CD14-positive monocyte (primary cell): Measurements from ENCODE around the gene ZNF827. TPM values are rescaled to one million over a fixed set of nuclear protein-coding genes. Genes with fewer than 3 reads are reported as not detected.

Experiments used
- DNase-seq, 3 donors: peaks; one replicate each; pipeline ENCODE4 v3.0.0-alpha.2; 2011 to 2022
- H2AFZ ChIP-seq: 2 replicates; pipeline ENCODE4 v1.6.0; 2012; ENCODE audit warnings: mild to moderate bottlenecking, low read depth, low read length, inconsistent platforms; ENCODE audit not compliant: insufficient read depth, poor library complexity, severe bottlenecking
- H3K27ac ChIP-seq, 2 donors: 1 replicate in 1 of 2; 2 replicates in 1 of 2; pipeline ENCODE4 v1.5.1; 2012 to 2013; ENCODE audit warnings: low read length in 2 of 2, control low read depth in 1 of 2, inconsistent platforms in 1 of 2, low read depth in 1 of 2, mild to moderate bottlenecking in 1 of 2
- H3K27me3 ChIP-seq, 2 donors: one replicate each; pipeline versions ENCODE4 v1.6.0 to v1.6.1; 2011 to 2013; ENCODE audit warnings: low read length in 2 of 2; ENCODE audit not compliant: control insufficient read depth in 2 of 2, insufficient read depth in 2 of 2
- H3K36me3 ChIP-seq, 2 donors: replicated peaks in 1 of 2; 1 replicate in 1 of 2; 2 replicates in 1 of 2; pipeline versions ENCODE4 v1.5.1 to v1.6.1; 2012 to 2013; ENCODE audit warnings: low read length in 2 of 2, control low read depth in 1 of 2, inconsistent platforms in 1 of 2, mild to moderate bottlenecking in 1 of 2; ENCODE audit not compliant: insufficient read depth in 2 of 2, control insufficient read depth in 1 of 2
- H3K4me1 ChIP-seq, 2 donors: 1 replicate in 1 of 2; 2 replicates in 1 of 2; pipeline versions ENCODE4 v1.5.1 to v1.6.1; 2012 to 2013; ENCODE audit warnings: low read length in 2 of 2, control low read depth in 1 of 2, inconsistent platforms in 1 of 2, mild to moderate bottlenecking in 1 of 2, moderate library complexity in 1 of 2; ENCODE audit not compliant: insufficient read depth in 2 of 2, control insufficient read depth in 1 of 2
- H3K4me2 ChIP-seq: replicated peaks from 2 replicates; pipeline ENCODE3; 2012; ENCODE audit warnings: low read length, moderate library complexity, mild to moderate bottlenecking; ENCODE audit not compliant: poor library complexity, severe bottlenecking; ENCODE audit errors: extremely low read depth
- H3K4me3 ChIP-seq, 3 experiments: fragments of 200-600 bp in 1 of 3; sonication (generic) in 1 of 3; replicated peaks in 1 of 3; 1 replicate in 2 of 3; 2 replicates in 1 of 3; pipeline ENCODE4 v1.5.1; 2011 to 2013; ENCODE audit warnings: low read length in 3 of 3, mild to moderate bottlenecking in 3 of 3, control low read depth in 2 of 3, low read depth in 2 of 3, inconsistent platforms in 1 of 3, moderate library complexity in 1 of 3
- H3K79me2 ChIP-seq: 2 replicates; pipeline ENCODE4 v1.6.0; 2012; ENCODE audit warnings: mild to moderate bottlenecking, control low read depth, inconsistent platforms, low read length, moderate library complexity; ENCODE audit not compliant: insufficient read depth
- H3K9ac ChIP-seq: 2 replicates; pipeline ENCODE4 v1.6.0; 2017; ENCODE audit warnings: low read length, mild to moderate bottlenecking; ENCODE audit not compliant: insufficient read depth, poor library complexity, severe bottlenecking
- H3K9me3 ChIP-seq, 2 donors: replicated peaks in 1 of 2; 1 replicate in 1 of 2; 2 replicates in 1 of 2; pipeline versions ENCODE4 v1.5.1 to v1.6.1; 2012 to 2013; ENCODE audit warnings: low read length in 2 of 2, control low read depth in 1 of 2; ENCODE audit not compliant: control insufficient read depth in 1 of 2, insufficient read depth in 1 of 2
- H4K20me1 ChIP-seq: 2 replicates; pipeline ENCODE4 v1.6.0; 2012; ENCODE audit warnings: mild to moderate bottlenecking, low read length, control low read depth, moderate library complexity; ENCODE audit not compliant: insufficient read depth
- H3K27ac Mint-ChIP-seq, 7 donors: one replicate each; pipeline ENCODE4 v1.8.0; 2020; ENCODE audit warnings: mild to moderate bottlenecking in 7 of 7, mixed read lengths in 7 of 7, moderate library complexity in 6 of 7, inconsistent platforms in 2 of 7
- H3K27me3 Mint-ChIP-seq, 3 donors: one replicate each; pipeline ENCODE4 v1.8.0; 2021 to 2022; ENCODE audit warnings: low read depth in 3 of 3, mild to moderate bottlenecking in 3 of 3, mixed read lengths in 3 of 3, moderate library complexity in 3 of 3, inconsistent platforms in 1 of 3
- H3K36me3 Mint-ChIP-seq, 2 donors: one replicate each; pipeline ENCODE4 v1.8.0; 2020; ENCODE audit warnings: mixed read lengths in 2 of 2, inconsistent platforms in 1 of 2, mild to moderate bottlenecking in 1 of 2
- H3K4me1 Mint-ChIP-seq: one replicate; pipeline ENCODE4 v1.8.0; 2020; ENCODE audit warnings: mild to moderate bottlenecking, mixed read lengths
- H3K4me3 Mint-ChIP-seq, 2 donors: one replicate each; pipeline ENCODE4 v1.8.0; 2020; ENCODE audit warnings: mild to moderate bottlenecking in 2 of 2, mixed read lengths in 2 of 2, moderate library complexity in 1 of 2
- H3K9me3 Mint-ChIP-seq, 7 donors: one replicate each; pipeline ENCODE4 v1.8.0; 2020 to 2022; ENCODE audit warnings: mixed read lengths in 7 of 7, mild to moderate bottlenecking in 6 of 7, moderate library complexity in 6 of 7, inconsistent platforms in 2 of 7
- CTCF ChIP-seq: fragments of 200-600 bp; IDR thresholded peaks from one replicate; pipeline ENCODE4 v1.8.0; 2022; ENCODE audit warnings: antibody characterized with exemption, mild to moderate bottlenecking
- WGBS: methylation state at CpG from one replicate; pipeline ENCODE4 v1.1.5; 2013; ENCODE audit warnings: missing lambda C conversion rate; ENCODE audit not compliant: insufficient coverage; 5-methylcytosine and 5-hydroxymethylcytosine counted together
- intact Hi-C, 2 donors: fragments of 100-400 bp; cut with micrococcal nuclease; formaldehyde crosslinking; loops; one replicate each; pipeline versions ENCODE4 v1.15.0 to v1.15.1; 2023
- polyA plus RNA-seq, 3 donors: library from polyadenylated mRNA; depleted of rRNA in 1 of 3; unstranded in 2 of 3; stranded (reverse) in 1 of 3; fragments of 300-500 nt in 2 of 3; fragments of >200 nt in 1 of 3; fragmentation: Illumina TruSeq in 2 of 3; gene quantifications; 1 replicate in 2 of 3; 2 replicates in 1 of 3; pipeline ENCODE4 v1.2.3, GENCODE V29; 2012 to 2021

The ZNF827 gene
- polyA plus RNA-seq, 3 donors = 0.04 TPM; not detected in 2

- no peak for DNase-seq
- Histone ChIP-seq H3K9ac (no peak overlapping the region), H2AFZ (no peak overlapping the region), H3K4me3 (no peak overlapping the region), H3K36me3 (no peaks in the 10 kb centered on the region), H3K27ac (no peak overlapping the region), H3K4me1 (no peaks in the 10 kb centered on the region), H3K4me2 (no peak overlapping the region), H3K79me2 (no peaks in the 10 kb centered on the region), H3K9me3 (no peaks in the 10 kb centered on the region), H3K27me3 (peaks cover 0 to 2% of the 10 kb centered on the region in 2 donors), H4K20me1 (no peaks in the 10 kb centered on the region)
- no peak for TF ChIP-seq CTCF
- H3K27me3 Mint-ChIP-seq = peaks cover 6 to 17% (median 13%) of the 10 kb centered on the region in 3 donors
- WGBS = 100% methylated on average over 1 of the region's 2 CpGs
- intact Hi-C loops = no loop called here
- H3K4me3 Mint-ChIP-seq = no peak overlapping the region
- H3K9me3 Mint-ChIP-seq = peaks cover 0 to 2% (median 0%) of the 10 kb centered on the region in 7 donors
- H3K27ac Mint-ChIP-seq = no peak overlapping the region
- H3K4me1 Mint-ChIP-seq = no peaks in the 10 kb centered on the region
- no peaks in the 10 kb centered on the region for H3K36me3 Mint-ChIP-seq
Measured at GRCh38 chr4:145944886-145945285, 6.3 kb upstream of the ZNF827 start.

GRCh38 chr4:145939856-145940255 lies 1.2 kb upstream of the ZNF827 start:
- peaks cover 0 to 4% (median 0%) of the 10 kb centered on the region in 7 donors for H3K9me3 Mint-ChIP-seq
- H3K9ac ChIP-seq = no peak overlapping the region
- no peaks in the 10 kb centered on the region for H4K20me1 ChIP-seq
- H3K9me3 ChIP-seq = no peaks in the 10 kb centered on the region
- no peaks in the 10 kb centered on the region for H3K36me3 ChIP-seq
- H3K4me3 ChIP-seq = no peak overlapping the region
- peaks cover 13 to 31% of the 10 kb centered on the region in 2 donors for H3K27me3 ChIP-seq
- no peaks in the 10 kb centered on the region for H3K79me2 ChIP-seq
- H3K4me3 Mint-ChIP-seq = no peak overlapping the region
- intact Hi-C loops = no loop called here
- no peak overlapping the region for H3K27ac Mint-ChIP-seq
- H2AFZ ChIP-seq = no peak overlapping the region
- peaks cover 29% of the 10 kb centered on the region for H3K4me1 Mint-ChIP-seq
- no peak overlapping the region for H3K27ac ChIP-seq
- H3K27me3 Mint-ChIP-seq = peaks cover 39 to 60% (median 40%) of the 10 kb centered on the region in 3 donors
- peaks cover 0 to 5% of the 10 kb centered on the region in 2 donors for H3K36me3 Mint-ChIP-seq
- no peak for DNase-seq
- H3K4me2 ChIP-seq = no peak overlapping the region
- TF ChIP-seq CTCF = no peak
- peaks cover 23 to 24% of the 10 kb centered on the region in 2 donors for H3K4me1 ChIP-seq
